NCI-H748 (cell line): Measurements from ENCODE around the gene APBA2.
"Not testable (repeated sequence)": the region's sequence is repeated elsewhere in the genome, so short reads cannot be mapped to it uniquely, and the experiment has no call there.

Experiments
- DNase-seq: peaks from one replicate; lab custom pipeline; 2025; ENCODE audit not compliant: unreplicated experiment; lab: John Stamatoyannopoulos, UW

The APBA2 gene

GRCh38 chr15:29142129-29142747, 256.5 kb downstream of the APBA2 start:
- no peak for DNase-seq

GRCh38 chr15:29143293-29143692, 257.5 kb downstream of the APBA2 start:
- no peak for DNase-seq

- DNase-seq, result no peak
These were observed 258.3 kb downstream of the APBA2 start for GRCh38 chr15:29143909-29144635.

GRCh38 chr15:29149738-29150075, 263.9 kb downstream of the APBA2 start:
- no peak for DNase-seq

- no peak for DNase-seq
These were observed 265.0 kb downstream of the APBA2 start for GRCh38 chr15:29150515-29151483.

- no peak for DNase-seq
These were observed 265.7 kb downstream of the APBA2 start for GRCh38 chr15:29151484-29151857.

- no peak for DNase-seq
These were observed 270.7 kb downstream of the APBA2 start for GRCh38 chr15:29156521-29156920.

- DNase-seq, result no peak
These were observed 274.1 kb downstream of the APBA2 start for GRCh38 chr15:29159771-29160455.

- no peak for DNase-seq
These were observed 276.6 kb downstream of the APBA2 start for GRCh38 chr15:29162411-29162810.

- not testable (repeated sequence) for DNase-seq
These were observed 281.3 kb downstream of the APBA2 start for GRCh38 chr15:29167122-29167521.
